Heart right ventricle (tissue), 16 donors: Measurements from ENCODE around the gene CDK1. TPM values are rescaled to one million over a fixed set of nuclear protein-coding genes. Genes with fewer than 3 reads are reported as not detected.

Experiments used
- ATAC-seq, 8 donors: fragments of 200-7000 bp; cut with Tn5 transposase; one replicate each; pipeline ENCODE4 v1.9.1; 2020; ENCODE audit warnings: mild to moderate bottlenecking in 8 of 8, moderate library complexity in 8 of 8, moderate number of reproducible peaks in 1 of 8
- DNase-seq, 2 donors: peaks; one replicate each; pipeline ENCODE4 v3.0.0-alpha.2; 2020
- H3K27ac ChIP-seq, 10 donors: fragments of 200-600 bp; sonication (generic) in 2 of 10; one replicate each; pipeline versions ENCODE4 v1.5.0 to v1.8.0; 2020 to 2022; ENCODE audit warnings: mild to moderate bottlenecking in 3 of 10
- H3K27me3 ChIP-seq, 7 donors: fragments of 200-600 bp; one replicate each; pipeline ENCODE4 v1.8.0; 2021 to 2022; ENCODE audit warnings: mild to moderate bottlenecking in 2 of 7
- H3K36me3 ChIP-seq, 9 donors: fragments of 200-600 bp; sonication (generic) in 1 of 9; one replicate each; pipeline versions ENCODE4 v1.5.0 to v1.8.0; 2020 to 2022; ENCODE audit warnings: mild to moderate bottlenecking in 2 of 9
- H3K4me1 ChIP-seq, 9 donors: fragments of 200-600 bp; sonication (generic) in 1 of 9; one replicate each; pipeline versions ENCODE4 v1.5.0 to v1.8.0; 2020 to 2022; ENCODE audit warnings: mild to moderate bottlenecking in 4 of 9
- H3K4me3 ChIP-seq, 10 donors: fragments of 200-600 bp; sonication (generic) in 2 of 10; one replicate each; pipeline versions ENCODE4 v1.5.0 to v1.8.0; 2020 to 2022; ENCODE audit warnings: mild to moderate bottlenecking in 7 of 10, moderate library complexity in 2 of 10
- H3K9me3 ChIP-seq, 11 donors: fragments of 200-600 bp in 10 of 11; sonication (generic) in 2 of 11; one replicate each; pipeline versions ENCODE4 v1.5.0 to v1.8.0; 2013 to 2022; ENCODE audit warnings: mild to moderate bottlenecking in 2 of 11, control low read depth in 1 of 11, moderate library complexity in 1 of 11
- WGBS, 2 donors: extraction: QIAGEN DNeasy Blood & Tissue Kit; methylation state at CpG; one replicate each; pipeline ENCODE4 v1.1.7; 2013; ENCODE audit warnings: inconsistent platforms in 1 of 2; 5-methylcytosine and 5-hydroxymethylcytosine counted together
- intact Hi-C, 10 donors: fragments of 100-400 bp; cut with DNase I; formaldehyde crosslinking; loops; one replicate each; pipeline versions ENCODE4 v1.11.1 to v1.14.2; 2022
- polyA plus RNA-seq, 2 donors: library from polyadenylated mRNA; stranded (reverse); fragments of 200-250 nt; gene quantifications; one replicate each; pipeline ENCODE4 v1.2.3, GENCODE V29; 2013
- total RNA-seq, 10 donors: library from RNA; stranded (reverse); fragmentation: NEBNext Ultra II Directional in 3 of 10; extraction: Animal tissue kit (Norgen Biotek cat#: 25700) in 3 of 10; gene quantifications; one replicate each; pipeline versions ENCODE4 v1.2.1 to v1.2.4, GENCODE V29; 2021 to 2023
- TF ChIP-seq, protein P1 (sequence below), 9 donors: fragments of 200-600 bp; sonication (generic) in 2 of 9; IDR thresholded peaks; one replicate each; pipeline versions ENCODE4 v1.5.0 to v1.8.0; 2021 to 2022; ENCODE audit warnings: antibody characterized with exemption in 9 of 9, mild to moderate bottlenecking in 5 of 9, moderate library complexity in 1 of 9
- donor health status: Arrhythmogenic right ventricular cardiomyopathy.
- donor health status: ischemic (EF 13 %, LVEDD 7.1; RV severe dilation, severe dysfunction).
- donor health status: healthy with polysubstance abuse.
- donor health status: DM: no; HTN: yes; CAD: no.
- donor health status: DM: no; HTN: no; CAD: no.
- donor health status: ischemic (EF 25% LVEDD 6.9; RV normal size, moderate dysfunction).
- donor health status: ischemic (EF 25% LVEDD 5.7; RV mildly dilated, moderate dysfunction).
- donor health status: healthy.
- donor health status: DM: yes; HTN: yes; CAD: no.
- donor health status: Ischemic cardiomyopathy.
- donor health status: ischemic (EF 35%, LVEDD 5.7; RV mildly dilated, moderate dysfunction).
- donor health status: nonischemic (EF 11% LVEDD 7.7; RV severe dilation, severe dysfunction).
- donor health status: DM: yes; HTN: yes; CAD: no.
- donor health status: PGD.
- donor health status: ischemic (EF 29% LVEDD 5.4; RV normal size, mild dysfunction).
- donor health status: nonischemic (EF 23%, LVEDD 6.1; RV moderate dilation, normal function).

Gene CDK1
- total and polyA plus RNA-seq, 12 donors, result 0.27 to 8.6 (median 1.0) TPM

DNA sequence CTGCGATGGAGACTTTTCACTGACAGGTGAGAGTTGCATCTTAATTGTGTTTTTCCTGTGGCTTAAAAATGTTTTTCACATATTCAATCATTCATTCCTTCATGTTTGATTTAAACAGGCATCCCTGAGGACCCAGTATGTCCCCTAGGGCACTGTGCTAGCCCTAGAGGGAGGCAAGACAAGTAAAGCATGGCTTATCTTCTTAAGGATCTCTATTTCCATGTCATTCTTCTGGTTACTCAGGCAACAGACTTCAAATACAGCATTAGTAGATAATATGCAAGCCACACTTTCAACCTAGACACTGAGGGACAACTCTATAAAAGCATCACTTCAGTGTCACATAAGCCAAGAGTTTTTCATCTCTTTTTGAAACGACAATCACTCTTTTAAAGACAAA is 29.2 kb downstream of the CDK1 start:
- H3K9me3 ChIP-seq, result no peaks in the 10 kb centered on the region
- TF ChIP-seq, protein P1, sequence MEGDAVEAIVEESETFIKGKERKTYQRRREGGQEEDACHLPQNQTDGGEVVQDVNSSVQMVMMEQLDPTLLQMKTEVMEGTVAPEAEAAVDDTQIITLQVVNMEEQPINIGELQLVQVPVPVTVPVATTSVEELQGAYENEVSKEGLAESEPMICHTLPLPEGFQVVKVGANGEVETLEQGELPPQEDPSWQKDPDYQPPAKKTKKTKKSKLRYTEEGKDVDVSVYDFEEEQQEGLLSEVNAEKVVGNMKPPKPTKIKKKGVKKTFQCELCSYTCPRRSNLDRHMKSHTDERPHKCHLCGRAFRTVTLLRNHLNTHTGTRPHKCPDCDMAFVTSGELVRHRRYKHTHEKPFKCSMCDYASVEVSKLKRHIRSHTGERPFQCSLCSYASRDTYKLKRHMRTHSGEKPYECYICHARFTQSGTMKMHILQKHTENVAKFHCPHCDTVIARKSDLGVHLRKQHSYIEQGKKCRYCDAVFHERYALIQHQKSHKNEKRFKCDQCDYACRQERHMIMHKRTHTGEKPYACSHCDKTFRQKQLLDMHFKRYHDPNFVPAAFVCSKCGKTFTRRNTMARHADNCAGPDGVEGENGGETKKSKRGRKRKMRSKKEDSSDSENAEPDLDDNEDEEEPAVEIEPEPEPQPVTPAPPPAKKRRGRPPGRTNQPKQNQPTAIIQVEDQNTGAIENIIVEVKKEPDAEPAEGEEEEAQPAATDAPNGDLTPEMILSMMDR (IDR thresholded peaks at IDR 0.05), result no peak
- ATAC-seq (no peak), DNase-seq (no peak)
- no peaks in the 10 kb centered on the region for H3K27me3 ChIP-seq
- WGBS, 2 donors, result 92 to 96% methylated on average over 2 of the region's 2 CpGs
- no peaks in the 10 kb centered on the region for H3K36me3 ChIP-seq
- H3K4me3 ChIP-seq, result no peak overlapping the region
- no peak overlapping the region for H3K27ac ChIP-seq
- H3K4me1 ChIP-seq, result peaks cover 9 to 21% (median 16%) of the 10 kb centered on the region in 9 donors
- intact Hi-C loops, result no loop called here

- TF ChIP-seq, protein P1 (IDR thresholded peaks at IDR 0.05), result no peak
- Histone ChIP-seq H3K27ac (no peak overlapping the region), H3K9me3 (no peaks in the 10 kb centered on the region), H3K27me3 (no peaks in the 10 kb centered on the region), H3K4me3 (no peak overlapping the region), H3K4me1 (peaks cover 9 to 21% (median 16%) of the 10 kb centered on the region in 9 donors), H3K36me3 (no peaks in the 10 kb centered on the region)
- DNase-seq (no peak), ATAC-seq (no peak)
- 65 to 98% methylated on average over 3 of the region's 3 CpGs for WGBS, 2 donors
- intact Hi-C loops, result no loop called here
These were observed 29.8 kb downstream of the CDK1 start for GRCh38 chr10:60808036-60808435.

DNA sequence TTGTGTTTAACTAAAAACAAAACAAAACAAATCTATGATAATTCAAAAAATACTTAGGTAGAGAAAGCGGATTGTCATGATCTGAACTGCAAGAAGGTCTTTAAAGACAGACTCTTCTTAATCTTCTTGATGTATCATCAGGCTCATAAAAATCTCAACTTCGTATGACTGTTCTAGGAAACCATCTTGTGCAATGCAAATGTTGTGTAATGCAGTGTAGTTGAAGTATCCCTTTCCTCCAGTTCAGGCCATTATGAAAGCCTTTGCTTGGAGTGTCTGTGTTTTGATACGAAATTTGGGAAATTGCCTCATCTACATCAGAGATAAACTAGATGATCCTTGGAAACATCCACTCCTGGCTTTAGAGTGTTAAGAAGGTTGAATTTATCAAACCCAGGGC is 30.9 kb downstream of the CDK1 start:
- TF ChIP-seq, protein P1 (IDR thresholded peaks at IDR 0.05), result no peak
- no peaks in the 10 kb centered on the region for H3K36me3 ChIP-seq
- WGBS, 2 donors, result 87 to 94% methylated on average over 3 of the region's 3 CpGs
- H3K4me1 ChIP-seq, result peaks cover 9 to 21% (median 16%) of the 10 kb centered on the region in 9 donors
- no peak overlapping the region for H3K4me3 ChIP-seq
- H3K27ac ChIP-seq, result no peak overlapping the region
- DNase-seq (no peak), ATAC-seq (no peak)
- H3K9me3 ChIP-seq, result no peaks in the 10 kb centered on the region
- H3K27me3 ChIP-seq, result no peaks in the 10 kb centered on the region
- intact Hi-C loops, result no loop called here

DNA sequence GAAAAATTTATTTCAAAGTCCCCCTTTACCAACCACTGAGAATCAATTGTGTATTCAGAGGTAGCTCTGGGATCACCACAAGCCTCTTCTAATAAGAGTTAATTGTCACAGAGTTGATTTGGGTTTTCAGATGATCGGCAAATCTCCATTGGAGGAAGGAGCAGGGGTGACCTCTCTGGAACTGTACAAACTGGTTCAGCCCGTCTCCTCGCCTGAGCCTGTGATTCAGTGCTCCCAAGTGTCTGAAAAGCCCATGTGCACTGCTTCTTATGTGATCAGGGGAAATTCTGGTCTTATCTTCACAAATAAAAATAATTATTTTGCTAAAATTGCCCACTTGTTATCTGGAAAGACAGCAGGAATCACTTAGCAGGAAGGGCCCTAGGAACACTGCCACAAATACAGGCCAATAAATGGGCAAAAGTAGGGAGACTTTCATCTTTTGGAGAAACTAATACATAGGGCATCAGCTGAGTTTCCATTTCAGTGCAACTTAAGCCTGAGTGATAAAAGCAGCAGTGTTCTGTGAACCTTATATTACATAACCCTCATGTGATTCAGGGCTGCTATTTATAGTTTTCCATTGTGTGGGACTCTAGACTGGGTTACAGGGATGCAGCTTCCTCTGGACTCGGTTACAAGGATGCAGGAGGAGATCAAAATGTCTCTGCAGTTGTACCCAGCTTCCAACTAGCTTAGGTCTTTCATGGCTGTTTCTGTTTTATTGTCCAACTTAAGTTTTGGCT is 32.3 kb downstream of the CDK1 start:
- H3K4me3 ChIP-seq, result no peak overlapping the region
- DNase-seq (peak in 1 of 2 donors; percentile 33), ATAC-seq (peak; percentile 90 to 99 (median 97))
- no peaks in the 10 kb centered on the region for H3K36me3 ChIP-seq
- TF ChIP-seq, protein P1 (IDR thresholded peaks at IDR 0.05), result no peak
- H3K4me1 ChIP-seq, result peaks cover 9 to 21% (median 16%) of the 10 kb centered on the region in 9 donors
- H3K27me3 ChIP-seq, result no peaks in the 10 kb centered on the region
- H3K27ac ChIP-seq, result peak overlapping the region in 8 of 10 donors; percentile 35 to 90 (median 76)
- H3K9me3 ChIP-seq, result no peaks in the 10 kb centered on the region
- 18 to 32% methylated on average over 4 of the region's 4 CpGs for WGBS, 2 donors
- intact Hi-C loops, result loop anchor here in 8 of 10 donors (5.0 to 10.0 kb wide), 6 partner anchors 324 to 1077 kb away; no protein-coding TSS in a partner anchor
